ENCODE data around the gene JPH2.
A peak's percentile ranks its signal among the peaks of the same experiment; 100 is the strongest.

The JPH2 gene

GRCh38 chr20:44098256-44098630, 88.7 kb downstream of the JPH2 start:
- DNase-seq = no peak

GRCh38 chr20:44097521-44098255, 89.3 kb downstream of the JPH2 start:
- DNase-seq = no peak

GRCh38 chr20:44095831-44096230, 91.2 kb downstream of the JPH2 start:
- no peak for DNase-seq

DNA sequence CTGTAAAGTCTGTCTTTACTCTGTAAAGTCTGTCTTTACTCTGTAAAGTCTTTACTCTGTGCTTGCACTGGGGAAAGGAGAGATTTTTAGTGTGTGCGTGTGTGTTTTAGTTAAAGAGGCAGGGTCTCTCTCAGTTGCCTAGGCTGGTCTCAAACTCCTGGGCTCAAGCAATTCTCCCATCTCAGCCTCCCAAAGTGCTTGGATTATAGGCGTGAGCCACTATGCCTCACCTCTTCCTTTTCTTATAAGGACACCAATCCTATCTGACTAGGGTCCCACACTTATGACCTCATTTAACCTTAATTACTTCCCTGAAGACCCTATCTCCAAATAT, 93.8 kb downstream of the JPH2 start:
- no peak for DNase-seq

DNA sequence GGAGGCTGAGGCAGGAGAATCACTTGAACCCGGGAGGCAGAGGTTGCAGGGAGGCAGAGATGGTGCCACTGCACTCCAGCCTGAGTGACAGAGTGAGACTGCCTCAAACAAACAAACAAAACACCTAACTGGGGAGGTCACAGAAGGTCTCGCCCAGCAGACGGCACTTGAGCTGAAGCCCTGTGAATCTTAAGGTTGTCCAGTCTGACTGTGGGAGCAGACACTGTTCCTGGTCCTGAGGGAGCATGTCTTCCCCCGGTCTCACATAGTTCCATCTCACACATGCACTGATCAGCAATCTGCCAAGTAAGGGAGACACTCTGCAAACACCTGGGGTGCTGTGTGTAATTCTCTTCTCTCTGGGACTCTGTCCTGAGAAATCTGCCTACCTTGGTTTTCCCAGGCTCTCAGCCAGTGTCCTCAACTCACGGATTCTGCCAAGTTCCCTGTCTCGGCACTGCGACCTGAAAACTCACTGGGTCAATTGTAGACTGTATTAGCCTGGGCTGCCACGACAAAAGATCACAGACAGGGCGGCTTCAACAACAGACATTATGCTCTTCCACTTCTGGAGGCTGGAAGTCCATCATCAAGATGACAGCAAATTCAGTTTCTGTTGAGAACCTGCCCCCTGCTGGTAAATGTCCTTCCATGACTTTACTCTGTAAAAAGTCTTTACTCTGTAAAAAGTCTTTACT, 94.3 kb downstream of the JPH2 start:
- no peak for DNase-seq

- DNase-seq = no peak
Measured at GRCh38 chr20:44091026-44091425, 96.0 kb downstream of the JPH2 start.

DNA sequence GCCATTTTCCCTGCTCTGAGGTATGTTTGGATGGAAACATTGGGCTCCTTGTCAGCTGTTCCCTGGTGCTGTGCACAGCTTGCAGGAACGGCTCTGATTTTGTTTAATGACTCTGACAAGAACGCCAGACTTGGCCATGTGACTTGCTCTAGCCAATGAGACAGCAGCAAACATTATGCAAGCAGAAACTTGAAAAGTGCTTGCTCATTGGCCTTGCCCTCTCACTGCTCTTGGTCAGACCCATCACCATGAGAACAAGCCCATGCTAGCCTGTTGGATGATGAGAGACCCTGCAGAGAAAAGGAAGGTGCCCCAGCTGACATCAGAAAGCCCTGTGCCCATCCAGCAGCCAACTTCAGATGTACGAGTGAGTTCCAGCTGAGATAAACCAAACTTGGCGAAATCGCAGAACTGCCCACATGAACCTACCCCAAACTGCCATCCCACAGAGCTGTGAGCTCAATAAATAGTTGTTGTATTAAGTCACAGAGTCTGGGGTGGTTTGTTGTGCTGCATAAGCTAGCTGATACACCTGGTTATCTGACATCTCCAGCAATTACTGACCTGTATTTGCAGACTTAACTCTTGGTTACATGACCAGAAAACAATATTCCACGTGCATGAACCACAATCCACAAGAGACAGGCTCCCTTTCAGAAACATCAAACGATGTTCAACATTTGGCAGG, 96.9 kb downstream of the JPH2 start:
- DNase-seq = no peak

- no peak for DNase-seq
Measured at GRCh38 chr20:44087857-44088120, 99.2 kb downstream of the JPH2 start.

- DNase-seq = no peak
Measured at GRCh38 chr20:44087051-44087856, 99.7 kb downstream of the JPH2 start.

GRCh38 chr20:44085616-44086434, 101.2 kb downstream of the JPH2 start:
- DNase-seq = no peak

DNA sequence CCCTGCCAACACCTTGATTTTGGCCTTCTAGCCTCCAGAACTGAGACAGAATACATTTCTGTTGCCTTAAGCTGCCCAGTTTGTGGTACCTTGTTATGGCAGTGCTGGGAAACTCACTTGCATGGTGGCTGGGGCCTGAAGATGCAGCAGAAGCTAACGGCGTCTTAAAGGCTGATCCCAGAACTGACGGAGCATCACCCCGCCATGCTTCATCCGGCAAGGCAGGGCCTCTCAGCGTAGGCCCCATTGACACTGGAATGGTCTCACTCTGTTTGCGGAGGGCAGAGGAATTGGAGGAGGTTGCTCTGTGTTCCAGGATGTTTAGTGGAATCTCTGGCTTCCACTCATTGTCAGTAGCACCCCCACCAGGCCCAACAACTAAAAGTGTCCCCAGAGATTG, 102.1 kb downstream of the JPH2 start:
- no peak for DNase-seq

DNA sequence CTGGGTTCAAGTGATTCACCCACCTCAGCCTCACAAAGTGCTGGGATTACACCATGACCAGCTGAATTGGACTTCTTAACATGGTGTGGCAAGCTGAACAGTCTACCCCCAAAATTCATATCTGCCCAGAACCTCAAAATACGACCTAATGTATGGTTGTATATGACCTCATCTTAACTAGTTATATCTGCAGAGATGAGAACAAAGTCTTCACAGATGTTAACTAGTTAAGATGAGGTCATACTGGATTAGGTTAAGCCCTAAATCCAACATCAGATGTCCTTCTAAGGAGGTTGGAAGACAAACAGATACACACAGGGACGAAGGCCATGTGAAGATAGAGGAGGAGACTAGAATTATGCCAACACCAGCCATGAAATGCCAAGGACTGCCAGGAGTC, 102.5 kb downstream of the JPH2 start:
- no peak for DNase-seq

DNA sequence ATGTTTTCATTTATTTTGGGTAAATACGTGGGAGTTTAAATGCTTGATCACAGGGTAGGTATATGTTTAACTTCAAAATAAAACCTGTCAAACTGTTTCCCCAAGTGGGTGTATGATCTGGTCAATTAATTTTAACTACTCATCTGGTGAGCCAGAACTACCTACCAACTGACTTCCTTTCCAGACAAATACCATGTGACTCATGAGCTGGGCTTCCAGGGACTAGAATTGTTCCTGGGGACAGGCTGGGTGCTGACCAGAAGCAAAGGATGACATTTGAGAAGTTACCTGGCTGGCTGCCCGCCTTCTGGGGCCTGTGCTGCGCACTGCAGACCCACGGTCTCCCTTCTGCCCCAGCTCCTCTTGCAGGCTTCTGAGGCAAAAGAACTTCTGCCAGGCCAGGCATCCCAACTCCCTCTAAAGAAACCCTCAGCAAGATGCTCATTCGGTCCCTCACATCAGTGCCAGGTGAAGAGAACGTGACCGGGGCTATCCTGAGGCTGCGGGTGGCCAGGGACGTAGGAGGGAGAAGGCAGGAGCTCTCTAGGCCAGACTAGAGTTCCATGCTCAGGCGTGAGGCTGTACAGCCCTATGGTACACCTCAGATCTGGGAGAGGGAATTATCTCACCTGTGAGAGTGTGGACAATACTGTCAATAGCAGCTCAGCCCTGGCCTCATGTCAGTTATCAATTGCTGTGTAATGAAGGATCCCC, 103.6 kb downstream of the JPH2 start:
- DNase-seq = peak; percentile 52

- no peak for DNase-seq
Measured at GRCh38 chr20:44081888-44082287, 105.1 kb downstream of the JPH2 start.

DNA sequence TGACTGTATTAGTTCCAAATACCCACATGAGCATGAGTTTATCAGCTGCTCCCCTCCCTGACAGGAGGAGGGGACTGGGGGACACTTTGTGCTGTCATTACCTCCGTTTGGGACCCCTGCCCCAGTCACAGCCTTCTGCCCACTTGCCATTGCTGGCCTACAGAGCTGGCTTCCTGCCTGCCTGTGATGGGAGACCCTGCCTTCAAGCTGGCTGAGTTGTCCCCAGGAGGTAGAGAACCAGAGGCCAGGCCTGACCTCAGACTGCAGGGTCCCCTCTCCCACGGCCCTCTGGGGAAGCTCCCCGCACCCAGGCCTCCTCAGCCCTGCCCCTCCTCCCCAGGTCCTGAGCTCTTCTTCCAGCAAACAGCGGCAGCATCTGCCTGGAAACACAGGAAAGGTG, 105.5 kb downstream of the JPH2 start:
- no peak for DNase-seq

DNA sequence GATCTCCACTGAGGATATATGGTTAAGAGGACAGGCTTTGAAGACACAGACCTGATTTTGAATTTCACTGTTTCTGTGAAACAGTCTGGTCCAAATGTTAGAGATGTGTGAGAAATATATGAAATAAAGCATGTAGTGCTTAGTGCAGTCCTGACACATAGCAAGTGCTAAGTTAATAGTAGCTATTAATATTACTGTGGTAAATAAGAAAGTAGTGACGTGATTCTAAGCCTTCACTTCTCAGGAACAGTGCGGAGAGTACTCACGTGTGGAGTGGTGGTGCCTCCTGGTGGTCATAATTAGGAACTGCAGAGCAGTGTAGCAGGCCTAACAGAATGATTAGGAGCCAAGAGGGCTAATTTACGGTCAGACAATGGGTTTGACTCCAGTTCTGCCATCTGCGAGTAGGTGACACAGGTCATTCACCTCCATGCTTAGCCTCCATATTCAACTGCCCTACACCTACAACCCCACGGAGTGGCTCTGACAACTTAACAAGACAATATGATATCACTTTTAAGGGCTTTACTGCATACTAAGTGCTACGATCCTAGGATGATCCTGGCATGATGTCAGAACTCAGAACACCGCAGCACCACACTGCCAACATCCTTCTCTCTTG, 106.2 kb downstream of the JPH2 start:
- peak; percentile 80 for DNase-seq

- DNase-seq = no peak
Measured at GRCh38 chr20:44080064-44080463, 106.9 kb downstream of the JPH2 start.

DNA sequence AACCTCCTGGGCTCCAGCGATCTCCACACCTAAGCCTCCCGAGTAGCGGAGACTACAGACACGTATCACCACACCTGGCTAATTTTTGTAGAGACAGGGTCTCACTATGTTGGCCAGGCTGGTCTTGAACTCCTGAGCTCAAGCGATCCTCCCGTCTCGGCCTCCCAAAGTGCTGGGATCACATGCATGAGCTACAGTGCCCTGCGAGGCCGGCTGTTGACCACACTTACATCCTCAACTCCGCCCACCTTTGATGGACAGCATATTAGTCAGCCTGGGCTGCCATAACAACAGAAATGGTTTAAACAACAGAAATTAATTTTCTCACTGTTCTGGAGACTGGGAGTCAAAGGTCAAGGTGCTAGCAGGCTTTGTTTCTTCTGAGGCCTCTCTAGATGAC, 107.7 kb downstream of the JPH2 start:
- DNase-seq = no peak

- DNase-seq = no peak
Measured at GRCh38 chr20:44075950-44076232, 111.1 kb downstream of the JPH2 start.

DNA sequence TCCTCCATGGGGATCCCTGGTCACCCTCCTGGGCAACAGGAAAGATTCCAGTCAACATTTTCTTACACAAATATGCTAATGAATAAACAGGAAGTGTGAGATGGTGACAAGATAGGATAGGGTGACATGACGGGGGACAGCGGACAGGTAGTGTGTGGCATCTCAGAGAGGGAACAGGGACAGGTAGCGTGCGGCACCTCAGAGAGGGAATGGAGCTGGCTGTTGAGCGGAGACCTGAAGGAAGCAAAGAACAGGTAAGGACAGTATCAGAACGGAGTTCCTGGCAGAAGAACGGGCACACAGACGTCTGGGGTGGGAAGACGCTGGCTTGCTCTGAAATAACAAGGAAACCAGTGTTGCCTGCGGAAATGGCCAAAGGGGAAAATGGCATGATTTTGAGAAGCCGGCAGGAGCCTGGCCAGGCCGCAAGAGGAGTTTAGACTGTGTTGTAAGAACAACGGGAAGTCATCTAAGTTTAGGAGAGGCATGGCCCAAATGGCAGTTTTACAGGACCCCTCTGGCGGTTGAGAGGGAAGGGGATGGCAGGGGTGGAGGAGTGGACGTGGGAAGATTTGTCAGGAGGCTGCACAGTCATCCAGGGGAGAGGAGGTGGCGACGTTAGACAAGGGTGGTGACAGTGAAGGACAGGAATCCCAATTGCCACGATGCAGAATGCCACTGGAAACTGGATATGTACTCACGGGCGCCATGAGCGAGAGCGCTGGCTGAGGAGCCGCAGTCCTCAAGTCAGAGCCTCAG, 111.6 kb downstream of the JPH2 start:
- DNase-seq = no peak
